ENCODE measurements around the gene FALEC.
A peak's percentile ranks its signal among the peaks of the same experiment; 100 is the strongest.

FALEC gene

GRCh38 chr1:150515328-150516049 is at the start of gene FALEC:
Gene FALEC (plus strand): TSS chr1:150515752.
- H3K4me1 Mint-ChIP-seq (ENCODE audit: low read depth) = peaks cover 10% of the 10 kb centered on the region
- H3K9me3 Mint-ChIP-seq = no peaks in the 10 kb centered on the region

GRCh38 chr1:150466964-150467363 is 48.6 kb upstream of the FALEC start:
- H3K4me1 Mint-ChIP-seq (ENCODE audit: low read depth) = peaks cover 4% of the 10 kb centered on the region
- H3K4me3 Mint-ChIP-seq = no peak overlapping the region
- no peaks in the 10 kb centered on the region for H3K9me3 Mint-ChIP-seq
- DNase-seq (ENCODE audit: low spot score) = no peak
- H3K36me3 Mint-ChIP-seq (ENCODE audit: low read depth) = peaks cover 33% of the 10 kb centered on the region
- H3K27ac Mint-ChIP-seq = no peak overlapping the region
- no peaks in the 10 kb centered on the region for H3K27me3 Mint-ChIP-seq (ENCODE audit: low read depth)

More at GRCh38 chr1:150515328-150516049, at the start of gene FALEC:
- H3K27ac Mint-ChIP-seq = peak within 1 kb of the TSS; percentile 47
- H3K27me3 Mint-ChIP-seq (ENCODE audit: low read depth) = no peaks in the 10 kb centered on the region
- H3K36me3 Mint-ChIP-seq (ENCODE audit: low read depth) = peaks cover 4% of the 10 kb centered on the region
- peak; percentile 96 for DNase-seq (ENCODE audit: low spot score)
- peak within 1 kb of the TSS; percentile 90 for H3K4me3 Mint-ChIP-seq

- H3K27ac Mint-ChIP-seq = no peak overlapping the region
- no peak for DNase-seq (ENCODE audit: low spot score)
- H3K27me3 Mint-ChIP-seq (ENCODE audit: low read depth) = no peaks in the 10 kb centered on the region
- no peak overlapping the region for H3K4me3 Mint-ChIP-seq
- H3K4me1 Mint-ChIP-seq (ENCODE audit: low read depth) = peaks cover 2% of the 10 kb centered on the region
- H3K36me3 Mint-ChIP-seq (ENCODE audit: low read depth) = peaks cover 37% of the 10 kb centered on the region
- H3K9me3 Mint-ChIP-seq = no peaks in the 10 kb centered on the region
Observed at GRCh38 chr1:150469291-150469690, 46.3 kb upstream of the FALEC start.

GRCh38 chr1:150472601-150473200 is 42.9 kb upstream of the FALEC start:
- no peak overlapping the region for H3K4me3 Mint-ChIP-seq
- H3K4me1 Mint-ChIP-seq (ENCODE audit: low read depth) = no peaks in the 10 kb centered on the region
- no peaks in the 10 kb centered on the region for H3K9me3 Mint-ChIP-seq
- DNase-seq (ENCODE audit: low spot score) = no peak
- no peaks in the 10 kb centered on the region for H3K27me3 Mint-ChIP-seq (ENCODE audit: low read depth)
- H3K36me3 Mint-ChIP-seq (ENCODE audit: low read depth) = peaks cover 28% of the 10 kb centered on the region
- no peak overlapping the region for H3K27ac Mint-ChIP-seq

GRCh38 chr1:150473659-150474058 is 41.9 kb upstream of the FALEC start:
- no peaks in the 10 kb centered on the region for H3K4me1 Mint-ChIP-seq (ENCODE audit: low read depth)
- H3K36me3 Mint-ChIP-seq (ENCODE audit: low read depth) = peaks cover 28% of the 10 kb centered on the region

GRCh38 chr1:150474869-150475268 is 40.7 kb upstream of the FALEC start:
- Mint-ChIP-seq H3K27me3 (ENCODE audit: low read depth) (no peaks in the 10 kb centered on the region), H3K27ac (no peak overlapping the region), H3K4me3 (no peak overlapping the region), H3K9me3 (no peaks in the 10 kb centered on the region), H3K36me3 (ENCODE audit: low read depth) (peaks cover 27% of the 10 kb centered on the region), H3K4me1 (ENCODE audit: low read depth) (no peaks in the 10 kb centered on the region)
- no peak for DNase-seq (ENCODE audit: low spot score)

More at GRCh38 chr1:150473659-150474058, 41.9 kb upstream of the FALEC start:
- H3K27ac Mint-ChIP-seq = no peak overlapping the region
- no peaks in the 10 kb centered on the region for H3K27me3 Mint-ChIP-seq (ENCODE audit: low read depth)
- H3K9me3 Mint-ChIP-seq = no peaks in the 10 kb centered on the region
- no peak overlapping the region for H3K4me3 Mint-ChIP-seq
- no peak for DNase-seq (ENCODE audit: low spot score)

GRCh38 chr1:150476754-150477153 is 38.8 kb upstream of the FALEC start:
- no peak overlapping the region for H3K4me3 Mint-ChIP-seq
- H3K27ac Mint-ChIP-seq = no peak overlapping the region
- H3K27me3 Mint-ChIP-seq (ENCODE audit: low read depth) = no peaks in the 10 kb centered on the region
- no peak for DNase-seq (ENCODE audit: low spot score)
- no peaks in the 10 kb centered on the region for H3K9me3 Mint-ChIP-seq
- H3K4me1 Mint-ChIP-seq (ENCODE audit: low read depth) = no peaks in the 10 kb centered on the region
- peaks cover 10% of the 10 kb centered on the region for H3K36me3 Mint-ChIP-seq (ENCODE audit: low read depth)

GRCh38 chr1:150477320-150477719 is 38.2 kb upstream of the FALEC start:
- H3K27me3 Mint-ChIP-seq (ENCODE audit: low read depth) = no peaks in the 10 kb centered on the region
- no peak overlapping the region for H3K27ac Mint-ChIP-seq
- peaks cover 6% of the 10 kb centered on the region for H3K36me3 Mint-ChIP-seq (ENCODE audit: low read depth)
- no peak overlapping the region for H3K4me3 Mint-ChIP-seq
- no peak for DNase-seq (ENCODE audit: low spot score)
- H3K4me1 Mint-ChIP-seq (ENCODE audit: low read depth) = no peaks in the 10 kb centered on the region
- H3K9me3 Mint-ChIP-seq = no peaks in the 10 kb centered on the region

- DNase-seq (ENCODE audit: low spot score) = no peak
- Mint-ChIP-seq H3K27me3 (ENCODE audit: low read depth) (no peaks in the 10 kb centered on the region), H3K27ac (no peak overlapping the region), H3K36me3 (ENCODE audit: low read depth) (peaks cover 4% of the 10 kb centered on the region), H3K9me3 (no peaks in the 10 kb centered on the region), H3K4me1 (ENCODE audit: low read depth) (no peaks in the 10 kb centered on the region), H3K4me3 (no peak overlapping the region)
Observed at GRCh38 chr1:150477733-150478132, 37.8 kb upstream of the FALEC start.

- H3K27ac Mint-ChIP-seq = no peak overlapping the region
- H3K4me3 Mint-ChIP-seq = no peak overlapping the region
Observed at GRCh38 chr1:150479370-150479769, 36.2 kb upstream of the FALEC start.

GRCh38 chr1:150479927-150480352 is 35.6 kb upstream of the FALEC start:
- Mint-ChIP-seq H3K4me1 (ENCODE audit: low read depth) (no peaks in the 10 kb centered on the region), H3K27me3 (ENCODE audit: low read depth) (no peaks in the 10 kb centered on the region), H3K27ac (no peak overlapping the region), H3K9me3 (no peaks in the 10 kb centered on the region), H3K4me3 (no peak overlapping the region), H3K36me3 (ENCODE audit: low read depth) (no peaks in the 10 kb centered on the region)
- no peak for DNase-seq (ENCODE audit: low spot score)

More at GRCh38 chr1:150479370-150479769, 36.2 kb upstream of the FALEC start:
- Mint-ChIP-seq H3K27me3 (ENCODE audit: low read depth) (no peaks in the 10 kb centered on the region), H3K9me3 (no peaks in the 10 kb centered on the region), H3K4me1 (ENCODE audit: low read depth) (no peaks in the 10 kb centered on the region), H3K36me3 (ENCODE audit: low read depth) (no peaks in the 10 kb centered on the region)
- DNase-seq (ENCODE audit: low spot score) = no peak

GRCh38 chr1:150484431-150484830 is 31.1 kb upstream of the FALEC start:
- Mint-ChIP-seq H3K9me3 (no peaks in the 10 kb centered on the region), H3K27ac (no peak overlapping the region), H3K36me3 (ENCODE audit: low read depth) (peaks cover 6% of the 10 kb centered on the region), H3K4me3 (no peak overlapping the region), H3K27me3 (ENCODE audit: low read depth) (no peaks in the 10 kb centered on the region), H3K4me1 (ENCODE audit: low read depth) (peaks cover 13% of the 10 kb centered on the region)
- no peak for DNase-seq (ENCODE audit: low spot score)

GRCh38 chr1:150484861-150485260 is 30.7 kb upstream of the FALEC start:
- Mint-ChIP-seq H3K27ac (no peak overlapping the region), H3K36me3 (ENCODE audit: low read depth) (peaks cover 6% of the 10 kb centered on the region), H3K9me3 (no peaks in the 10 kb centered on the region), H3K27me3 (ENCODE audit: low read depth) (no peaks in the 10 kb centered on the region), H3K4me1 (ENCODE audit: low read depth) (peaks cover 13% of the 10 kb centered on the region), H3K4me3 (no peak overlapping the region)
- no peak for DNase-seq (ENCODE audit: low spot score)

GRCh38 chr1:150486966-150487762 is 28.4 kb upstream of the FALEC start, which contains the start of gene TARS2:
Gene TARS2 (plus strand): TSS chr1:150487419. CDS start chr1:150487451, 32 bp downstream.
- peak within 1 kb of the TSS; percentile 98 for H3K4me3 Mint-ChIP-seq
- H3K9me3 Mint-ChIP-seq = no peaks in the 10 kb centered on the region
- DNase-seq (ENCODE audit: low spot score) = peak; percentile 95
- no peaks in the 10 kb centered on the region for H3K27me3 Mint-ChIP-seq (ENCODE audit: low read depth)
- H3K4me1 Mint-ChIP-seq (ENCODE audit: low read depth) = peaks cover 13% of the 10 kb centered on the region
- H3K36me3 Mint-ChIP-seq (ENCODE audit: low read depth) = peaks cover 23% of the 10 kb centered on the region
- H3K27ac Mint-ChIP-seq = peak within 1 kb of the TSS; percentile 98

All from T-helper 2 cell treated with Interferon-gamma antibody and Interleukin-4, amounts not matched to agents 5 μg/mL and 100 μg/mL, for 36 hours (primary cell).